ENCODE data around the gene PCSK9. TPM values are rescaled to one million over a fixed set of nuclear protein-coding genes. Genes with fewer than 3 reads are reported as not detected.
"Not testable (repeated sequence)": the region's sequence is repeated elsewhere in the genome, so short reads cannot be mapped to it uniquely, and the experiment has no call there.

Gene PCSK9
- polyA plus RNA-seq, 3 donors: 1.7 to 2.4 (median 2.4) TPM

DNA sequence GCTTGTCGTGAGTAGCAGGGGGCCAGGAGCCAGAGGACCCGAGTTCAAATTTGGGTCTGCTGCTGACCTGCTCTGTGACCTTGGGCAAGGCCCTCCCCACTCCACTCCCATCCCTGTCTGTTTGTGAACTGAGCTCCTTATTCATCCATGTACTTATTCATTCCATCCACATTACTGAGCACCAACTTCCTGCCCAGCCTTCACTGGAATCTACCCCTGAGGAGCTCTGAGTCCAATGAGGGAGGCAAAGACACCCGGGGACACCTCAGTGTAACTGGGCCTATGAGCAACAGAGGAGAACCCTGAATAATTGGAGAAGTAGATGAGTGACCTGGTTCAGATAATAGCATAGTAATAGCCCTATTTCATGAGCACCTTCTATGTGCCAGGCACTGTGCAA lies 31.7 kb upstream of the PCSK9 start:
- DNase-seq: no peak

DNA sequence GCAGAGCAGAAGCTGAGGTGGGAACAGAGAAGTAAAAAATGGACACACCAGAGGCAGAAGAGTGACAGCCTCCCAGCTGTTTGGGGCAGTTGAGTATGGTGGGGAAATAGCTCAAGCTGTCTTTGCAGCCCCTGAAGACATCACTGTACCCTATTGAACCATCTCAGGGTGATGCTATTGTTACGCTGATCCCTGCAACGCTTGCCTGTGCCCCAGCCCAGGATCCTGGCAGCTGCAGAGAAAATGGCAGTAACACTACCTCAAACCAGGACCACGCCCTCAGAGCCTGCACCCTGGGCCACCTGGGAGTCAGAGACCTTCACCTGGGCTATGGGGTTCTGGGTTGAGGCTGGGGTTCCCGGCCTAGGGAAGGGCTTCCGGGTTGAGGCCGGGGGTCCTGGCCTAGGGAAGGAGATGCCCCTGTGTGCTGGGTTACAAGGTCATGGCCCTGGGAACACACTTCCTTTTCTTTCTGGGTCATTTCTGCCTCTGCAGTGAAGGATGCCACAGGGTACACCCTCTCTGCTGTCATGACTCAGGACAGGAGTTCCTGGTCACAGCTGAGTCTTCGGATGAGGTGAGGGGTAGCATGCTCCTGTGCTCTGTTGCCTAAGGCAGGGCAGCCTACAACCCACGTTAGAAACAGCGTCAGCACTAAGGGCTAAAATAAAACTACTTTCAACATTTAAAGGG lies 29.0 kb upstream of the PCSK9 start:
- DNase-seq: no peak

DNA sequence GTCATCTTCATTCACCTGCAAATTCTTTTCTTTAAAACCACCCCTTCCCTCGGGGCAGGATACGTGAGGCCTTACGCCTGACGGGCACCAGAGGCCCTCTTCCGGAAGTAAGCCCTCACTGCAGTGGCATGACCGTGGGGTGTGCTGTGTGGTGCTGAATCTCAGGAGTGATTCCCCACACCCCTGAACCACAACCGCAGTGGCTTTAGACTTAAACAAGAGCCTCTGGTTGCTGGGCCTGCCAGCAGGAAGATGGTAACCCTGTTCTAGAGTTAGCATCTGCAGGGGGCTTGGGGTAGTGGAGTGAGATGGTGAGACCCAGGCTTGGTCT lies 28.5 kb upstream of the PCSK9 start:
- no peak for DNase-seq

DNA sequence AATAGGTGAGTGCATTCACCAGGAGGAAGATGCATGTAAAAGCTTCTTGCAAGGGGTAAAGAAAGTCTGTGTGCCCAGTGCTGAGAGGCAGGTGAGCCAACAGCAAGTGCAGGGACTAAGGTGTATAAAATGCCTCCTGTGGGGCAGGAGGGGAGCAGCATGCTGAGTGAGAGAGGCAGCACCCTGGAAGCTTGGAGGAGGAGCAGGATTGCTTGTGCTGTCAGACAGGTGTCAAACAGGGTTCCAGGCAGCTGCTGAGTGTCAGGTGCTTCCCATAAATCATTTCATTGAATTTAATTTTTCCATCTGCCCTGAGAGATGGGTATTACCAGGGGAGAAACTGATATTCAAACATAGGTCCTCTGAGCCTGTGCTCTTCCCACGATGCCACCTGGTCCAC lies 26.7 kb upstream of the PCSK9 start:
- DNase-seq: no peak

DNA sequence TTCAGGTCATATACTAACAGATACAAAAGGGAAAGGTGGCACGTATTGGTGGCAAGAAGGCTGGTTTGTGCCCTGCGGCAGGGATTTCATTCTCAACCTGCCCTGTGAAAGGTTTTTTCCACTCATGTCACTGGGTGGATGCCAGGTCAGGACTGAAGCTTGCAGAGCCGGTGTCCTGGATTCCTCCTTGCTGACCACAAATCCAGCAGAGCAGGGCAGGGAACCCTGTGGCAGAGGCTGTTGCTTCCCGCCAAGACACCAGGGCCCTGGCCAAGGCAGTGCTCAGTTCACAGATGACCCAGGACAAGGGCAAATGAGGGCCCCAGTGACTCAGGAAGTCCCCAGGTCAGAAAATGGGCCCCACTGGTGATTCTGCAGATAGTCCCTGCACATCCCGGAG lies 24.2 kb upstream of the PCSK9 start:
- no peak for DNase-seq

DNA sequence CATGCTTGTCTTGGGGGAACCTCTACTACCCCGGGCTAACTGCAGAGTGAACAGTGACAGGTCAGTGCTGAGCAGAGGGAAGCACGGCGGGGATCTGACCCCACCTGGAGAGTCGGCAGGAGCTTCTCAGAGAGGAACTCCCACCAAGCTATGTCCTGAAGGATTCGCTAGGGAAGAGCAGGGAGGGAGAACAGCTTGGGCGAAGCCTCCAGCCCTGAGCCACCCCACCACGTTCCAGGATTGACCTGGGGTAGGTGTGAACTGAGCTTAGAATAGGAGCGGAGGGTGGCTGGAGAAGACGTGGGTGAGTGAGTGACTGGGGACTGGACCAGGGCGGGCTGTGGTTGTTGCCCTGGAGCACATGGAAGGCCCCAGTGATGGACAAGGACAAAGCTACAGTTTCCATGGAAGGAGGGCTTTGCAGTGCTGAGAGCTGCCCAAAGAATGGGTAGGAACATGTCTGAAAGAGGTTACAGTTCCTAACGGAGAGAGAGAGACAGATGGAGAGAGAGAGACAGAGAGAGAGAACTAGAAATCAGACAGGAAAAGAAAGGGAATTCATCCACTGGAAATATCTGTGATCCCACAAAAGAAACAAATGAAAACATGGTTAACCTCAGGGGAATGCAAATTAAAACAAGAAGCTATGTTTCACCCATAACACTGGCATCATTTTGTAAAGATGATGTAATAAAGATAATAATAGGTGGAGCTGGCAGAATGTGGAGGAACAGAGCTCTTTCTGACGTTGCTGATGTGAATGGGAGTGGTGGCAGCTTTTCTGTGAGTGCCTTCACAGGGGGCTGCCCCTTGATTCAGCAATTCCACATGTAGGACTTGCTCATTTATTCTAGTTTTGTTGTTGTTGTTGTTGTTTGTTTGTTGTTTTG lies 23.4 kb upstream of the PCSK9 start:
- DNase-seq: no peak

DNA sequence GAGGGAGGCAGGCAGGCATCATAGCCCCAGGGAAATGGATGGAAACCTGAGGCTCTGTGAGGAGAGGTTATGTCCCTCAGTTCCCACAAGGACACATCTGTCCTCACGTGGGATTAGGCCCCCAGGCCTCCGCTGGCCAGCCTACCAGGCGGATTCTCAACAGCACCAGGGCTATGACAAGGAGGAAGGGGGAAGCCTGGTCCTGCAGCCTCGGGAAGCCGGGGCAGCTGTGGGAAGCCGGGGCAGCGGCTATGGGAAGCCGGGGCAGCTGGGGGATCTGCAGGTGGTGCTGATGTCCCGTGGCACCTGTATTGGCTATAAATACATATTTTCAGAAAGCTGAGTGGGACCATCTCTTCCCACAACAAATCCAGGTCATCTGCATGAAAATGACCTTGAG lies 21.0 kb upstream of the PCSK9 start:
- no peak for DNase-seq

DNA sequence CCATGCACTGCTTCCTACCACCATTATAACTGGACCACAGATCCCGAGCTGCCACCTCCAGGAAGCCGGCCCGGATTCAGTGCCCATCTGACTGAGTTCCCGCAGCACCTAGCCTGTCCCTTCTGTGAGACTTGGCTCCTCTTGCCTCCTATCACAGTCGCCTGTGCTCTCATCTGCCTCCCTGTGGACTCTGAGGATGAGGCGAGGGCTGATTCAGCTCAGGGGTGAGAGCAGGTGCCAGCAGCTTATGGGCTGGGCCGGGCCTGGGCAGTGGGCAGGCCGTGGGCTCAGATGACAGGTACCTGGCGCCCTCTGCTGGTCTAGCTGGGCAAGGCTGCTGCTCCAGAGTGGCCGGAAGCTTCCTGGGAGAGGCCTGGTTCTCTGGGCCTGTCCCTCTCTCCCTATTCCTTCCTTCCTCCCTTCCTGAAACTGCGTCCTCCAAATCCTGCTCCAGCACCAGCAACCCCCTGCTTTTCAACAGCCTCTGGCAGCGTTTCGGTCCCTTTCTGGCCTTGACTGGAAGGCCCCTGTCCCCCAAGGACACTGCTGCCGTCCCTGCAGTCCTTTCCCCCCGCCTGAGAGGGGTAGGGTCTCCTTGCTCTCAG lies 17.3 kb upstream of the PCSK9 start:
- DNase-seq: peak; percentile 79

DNA sequence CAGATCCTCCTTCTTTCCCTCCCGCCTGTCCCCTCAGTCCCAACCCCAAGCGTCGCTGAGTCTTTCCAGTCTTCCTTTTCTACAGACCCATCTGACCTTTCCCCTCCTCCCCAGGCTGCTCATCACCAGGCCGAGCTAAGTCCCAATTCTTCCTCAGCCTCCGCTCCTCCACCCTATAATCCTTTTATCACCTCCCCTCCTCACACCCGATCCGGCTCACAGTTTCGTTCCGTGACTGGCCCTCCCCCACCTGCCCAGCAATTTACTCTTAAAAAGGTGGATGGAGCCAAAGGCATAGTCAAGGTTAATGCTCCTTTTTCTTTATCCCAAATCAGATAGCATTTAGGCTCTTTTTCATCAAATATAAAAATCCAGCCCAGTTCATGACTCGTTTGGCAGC lies 15.2 kb upstream of the PCSK9 start:
- DNase-seq: not testable (repeated sequence)

DNA sequence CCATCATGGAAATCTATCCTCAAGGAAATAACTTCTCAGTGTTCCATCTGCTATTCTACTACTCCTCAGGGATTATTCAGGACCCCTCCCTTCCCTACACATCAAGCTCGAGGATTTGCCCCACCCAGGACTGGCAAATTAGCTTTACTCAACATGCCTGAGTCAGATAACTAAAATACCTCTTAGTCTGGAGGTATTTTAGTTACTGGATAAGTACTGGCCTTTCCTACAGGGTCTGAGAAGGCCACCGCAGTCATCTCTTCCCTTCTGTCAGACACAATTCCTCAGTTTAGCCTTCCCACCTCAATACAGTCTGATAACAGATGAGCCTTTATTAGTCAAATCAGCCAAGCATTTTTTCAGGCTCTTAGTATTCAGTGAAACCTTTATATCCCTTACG lies 12.7 kb upstream of the PCSK9 start:
- not testable (repeated sequence) for DNase-seq

DNA sequence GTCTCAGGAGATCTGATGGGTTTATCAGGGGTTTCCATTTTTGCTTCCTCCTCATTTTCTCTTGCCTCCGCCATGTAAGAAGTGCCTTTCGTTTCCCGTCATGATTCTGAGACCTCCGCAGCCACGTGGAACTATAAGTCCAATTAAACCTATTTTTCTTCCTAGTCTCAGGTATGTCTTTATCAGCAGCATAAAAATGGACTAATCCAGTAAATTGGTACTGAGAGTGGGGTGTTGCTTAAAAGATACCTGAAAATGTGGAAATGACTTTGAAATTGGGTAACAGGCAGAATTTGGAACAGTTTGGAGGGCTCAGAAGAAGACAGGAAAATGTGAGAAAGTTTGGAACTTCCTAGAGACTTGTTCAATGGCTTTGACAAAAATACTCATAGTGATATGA lies 8.2 kb upstream of the PCSK9 start:
- not testable (repeated sequence) for DNase-seq

DNA sequence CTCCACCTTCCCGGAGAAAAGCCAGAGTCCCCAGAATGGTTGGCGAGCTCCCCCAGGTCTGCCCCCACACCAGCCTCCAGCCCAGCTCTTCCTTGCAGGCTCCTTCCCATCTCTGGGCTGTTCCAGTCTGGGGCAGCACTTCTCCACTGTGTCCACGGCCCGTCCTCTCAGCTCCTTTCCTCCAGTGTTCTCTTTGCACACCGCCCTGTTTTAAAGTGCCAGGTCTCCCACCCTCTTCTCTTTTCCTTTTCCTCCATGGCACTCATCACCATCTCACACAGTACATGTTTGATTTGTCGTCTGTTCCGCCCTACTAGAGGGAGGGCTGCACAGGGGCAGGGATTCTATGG lies 6.1 kb upstream of the PCSK9 start:
- no peak for DNase-seq

DNA sequence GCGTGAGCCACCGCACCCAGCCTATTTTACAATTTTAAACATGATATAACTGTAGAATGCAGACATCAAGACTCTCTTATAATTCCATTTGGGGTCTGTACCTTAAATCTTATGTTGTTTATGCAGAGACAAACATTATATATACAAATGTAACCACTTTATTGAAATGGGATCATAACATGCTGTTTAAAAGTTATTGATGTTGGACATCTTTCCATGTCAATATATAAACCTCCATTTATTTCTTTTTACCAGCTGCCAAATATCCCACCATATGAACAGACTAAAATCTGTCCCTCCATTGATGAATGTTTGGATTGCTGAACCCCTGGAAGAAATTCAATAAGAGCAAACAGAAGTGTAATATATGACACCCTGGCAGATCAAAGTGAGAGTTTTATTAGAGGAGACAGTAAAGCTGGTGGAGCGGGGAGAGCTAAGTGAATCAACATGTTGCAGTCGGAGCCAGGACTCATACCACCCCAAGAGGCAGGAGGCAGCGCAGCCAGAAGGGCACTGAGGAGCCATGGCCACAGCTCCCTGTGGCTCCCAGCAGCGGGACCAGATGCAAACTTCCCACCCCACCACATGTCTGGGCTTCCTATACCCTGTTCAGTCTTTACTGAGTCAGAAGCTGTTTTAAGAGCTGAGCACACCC lies 4.7 kb upstream of the PCSK9 start:
- peak; percentile 74 for DNase-seq

DNA sequence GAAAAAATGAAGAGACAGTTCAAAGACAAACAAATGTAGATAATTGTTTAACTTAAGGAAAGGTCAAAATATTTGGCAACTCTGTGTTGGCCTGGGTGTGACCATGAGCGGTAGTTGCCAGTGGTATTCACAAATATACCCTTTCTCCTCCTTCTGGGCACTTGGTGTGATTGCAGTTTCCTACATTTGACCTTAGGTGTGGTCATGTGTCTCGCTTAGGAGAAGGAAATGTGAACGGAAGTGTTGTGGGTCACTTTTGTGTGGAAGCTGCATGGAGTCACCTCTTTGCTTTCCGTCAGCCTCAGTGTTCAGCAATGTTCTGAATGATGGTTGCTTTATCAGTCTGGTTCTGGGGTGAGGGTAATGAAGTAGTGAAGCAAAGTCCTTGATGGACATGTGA lies 3.4 kb upstream of the PCSK9 start:
- no peak for DNase-seq

DNA sequence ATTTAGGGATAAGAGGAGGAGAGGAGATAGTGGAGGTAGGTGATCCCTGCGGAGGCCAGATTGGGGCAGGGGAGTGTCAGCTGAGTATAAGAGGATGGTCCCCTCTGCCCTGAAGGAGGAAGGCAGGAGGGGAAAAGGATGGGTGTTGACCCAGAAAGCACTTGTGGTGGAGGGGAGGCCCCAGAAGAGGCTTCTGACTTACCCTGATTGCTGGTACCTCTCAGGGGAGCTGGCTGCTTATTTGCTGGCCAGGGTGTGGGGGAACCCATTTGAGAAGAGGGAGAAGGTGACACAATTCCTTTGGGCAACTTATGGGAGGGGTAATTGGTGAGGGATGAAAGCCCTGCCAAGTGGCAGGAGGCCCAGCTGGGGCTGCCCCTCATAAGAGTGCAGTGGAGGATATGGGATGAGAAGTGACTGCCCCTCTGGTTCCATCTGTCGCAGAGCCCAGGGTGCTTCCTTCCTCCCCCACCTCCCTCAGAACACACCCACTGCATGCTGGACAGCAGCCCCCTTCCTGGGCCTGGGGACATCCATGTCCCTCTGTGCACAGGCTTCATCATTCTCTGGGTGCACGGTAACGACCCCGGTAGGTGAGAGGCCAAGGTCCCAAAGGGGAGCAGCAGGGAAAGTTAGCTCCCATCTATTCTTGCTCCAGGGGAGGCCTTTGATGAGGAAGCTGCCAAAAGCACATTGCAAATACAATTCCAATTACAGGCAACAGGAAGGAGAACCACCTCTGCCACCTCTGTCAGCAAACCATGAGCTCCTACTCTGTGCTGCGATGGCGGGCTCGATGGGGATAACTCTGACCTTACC lies 1.4 kb upstream of the PCSK9 start:
- DNase-seq: no peak

DNA sequence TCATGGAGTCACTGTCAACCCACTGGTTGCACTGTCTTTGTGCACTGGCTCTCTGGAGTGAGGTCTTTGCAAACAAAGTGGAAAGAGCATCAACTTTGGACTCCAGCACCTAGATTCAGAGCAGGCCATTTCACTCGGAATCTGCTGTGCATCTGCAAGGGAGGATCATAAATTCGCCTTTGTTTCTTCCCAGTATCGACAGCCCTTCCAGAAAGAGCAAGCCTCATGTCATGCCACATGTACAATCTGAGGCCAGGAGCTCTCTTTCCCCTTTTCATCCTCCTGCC lies 853 bp upstream of the PCSK9 start:
- DNase-seq: no peak

DNA sequence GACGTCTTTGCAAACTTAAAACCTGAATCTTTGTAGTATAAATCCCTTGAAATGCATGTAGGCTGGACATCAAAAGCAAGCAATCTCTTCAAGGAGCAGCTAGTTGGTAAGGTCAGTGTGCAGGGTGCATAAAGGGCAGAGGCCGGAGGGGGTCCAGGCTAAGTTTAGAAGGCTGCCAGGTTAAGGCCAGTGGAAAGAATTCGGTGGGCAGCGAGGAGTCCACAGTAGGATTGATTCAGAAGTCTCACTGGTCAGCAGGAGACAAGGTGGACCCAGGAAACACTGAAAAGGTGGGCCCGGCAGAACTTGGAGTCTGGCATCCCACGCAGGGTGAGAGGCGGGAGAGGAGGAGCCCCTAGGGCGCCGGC lies 390 bp upstream of the PCSK9 start:
- no peak for DNase-seq

DNA sequence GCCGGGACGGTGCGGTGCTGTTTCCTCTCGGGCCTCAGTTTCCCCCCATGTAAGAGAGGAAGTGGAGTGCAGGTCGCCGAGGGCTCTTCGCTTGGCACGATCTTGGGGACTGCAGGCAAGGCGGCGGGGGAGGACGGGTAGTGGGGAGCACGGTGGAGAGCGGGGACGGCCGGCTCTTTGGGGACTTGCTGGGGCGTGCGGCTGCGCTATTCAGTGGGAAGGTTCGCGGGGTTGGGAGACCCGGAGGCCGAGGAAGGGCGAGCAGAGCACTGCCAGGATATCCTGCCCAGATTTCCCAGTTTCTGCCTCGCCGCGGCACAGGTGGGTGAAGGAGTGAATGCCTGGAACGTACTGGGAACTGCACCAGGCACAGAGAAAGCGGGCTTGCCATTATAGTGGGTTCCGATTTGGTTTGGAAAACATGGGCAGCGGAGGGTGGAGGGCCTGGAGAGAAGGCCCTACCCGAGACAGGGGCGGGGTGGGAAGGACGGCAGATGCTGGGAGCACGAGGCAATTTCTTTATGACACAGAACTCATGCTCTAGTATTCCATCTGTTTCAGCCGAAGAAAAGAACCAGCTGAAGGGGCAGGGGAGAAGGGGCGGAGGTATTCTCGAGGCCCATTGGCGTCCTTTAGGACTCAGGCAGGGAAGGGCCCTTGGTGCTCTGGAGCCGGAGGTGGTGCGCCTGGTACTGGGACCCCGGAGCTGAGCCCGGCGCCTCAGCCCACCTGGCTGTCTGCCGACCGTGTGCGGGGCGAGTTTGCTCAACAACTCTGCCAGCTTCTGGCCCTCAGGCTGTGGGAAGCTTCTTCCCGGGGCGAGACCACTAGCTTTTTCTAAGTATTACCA lies 960 bp downstream of the PCSK9 start:
- no peak for DNase-seq

DNA sequence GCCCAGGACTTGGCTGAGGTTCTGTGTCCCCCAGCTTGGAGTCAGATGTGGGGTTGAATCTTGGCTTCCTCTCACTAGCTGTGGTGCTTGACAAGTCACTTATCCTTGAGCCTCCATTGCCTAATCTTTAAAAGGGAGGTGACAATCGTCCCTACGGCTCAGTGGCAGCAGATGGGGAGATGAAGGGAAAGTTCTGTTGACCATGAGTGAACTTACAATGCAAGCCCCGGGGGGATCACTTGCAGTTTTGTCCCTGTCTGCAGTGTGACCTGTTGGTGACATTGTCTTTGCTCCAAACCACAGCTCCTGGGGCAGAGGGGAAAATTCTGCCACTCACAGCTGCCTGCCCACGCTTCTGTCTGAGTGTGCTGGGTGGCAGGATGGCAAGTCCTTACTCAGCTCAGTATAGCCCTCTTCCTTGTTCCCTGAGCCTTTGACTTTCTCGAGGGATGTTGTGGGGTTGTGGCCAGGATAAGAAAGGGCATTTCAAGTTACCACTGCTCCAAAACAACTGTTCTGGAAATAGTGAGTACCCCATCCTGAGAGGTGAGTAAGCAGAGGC lies 1.7 kb downstream of the PCSK9 start:
- no peak for DNase-seq

DNA sequence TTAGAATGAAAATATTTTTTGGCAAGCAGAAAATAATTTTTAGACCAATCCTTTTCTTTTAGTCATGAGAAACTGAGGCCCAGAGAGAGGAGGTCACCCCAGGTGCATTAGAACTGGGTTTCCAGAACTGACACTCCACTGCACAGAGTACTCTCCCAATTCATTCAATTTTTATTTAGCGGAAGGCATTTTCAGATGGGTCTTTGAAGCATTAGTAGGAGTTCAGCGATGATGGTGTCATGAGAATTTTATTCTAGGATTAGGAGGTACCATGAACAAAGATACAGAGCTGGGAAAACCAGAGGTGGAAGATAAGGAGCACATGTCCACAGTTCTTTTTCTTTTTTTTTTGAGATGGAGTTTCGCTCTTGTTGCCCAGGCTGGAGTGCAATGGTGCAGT lies 2.3 kb downstream of the PCSK9 start:
- no peak for DNase-seq

DNA sequence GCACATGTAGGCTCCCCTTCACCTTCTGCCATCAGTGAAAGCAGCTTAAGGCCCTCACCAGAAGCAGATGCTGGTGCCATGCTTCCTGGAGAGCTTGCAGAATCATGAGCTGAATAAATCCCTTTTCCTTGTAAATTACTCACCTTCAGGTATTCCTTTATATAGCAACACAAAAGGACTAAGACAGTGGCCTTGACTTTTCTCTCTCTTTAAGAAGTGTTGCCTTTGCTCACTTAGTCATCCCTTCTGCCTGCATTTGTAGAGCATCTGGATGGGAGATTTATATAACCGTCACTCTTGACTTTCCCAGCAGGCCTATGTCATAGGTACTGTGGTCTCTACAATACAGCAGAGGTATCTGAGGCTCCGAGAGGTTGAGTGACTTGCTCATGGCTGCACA lies 3.7 kb downstream of the PCSK9 start:
- DNase-seq: no peak
